Endothelial cell of umbilical vein (primary cell): ENCODE data around the gene DNM2. TPM values are rescaled to one million over a fixed set of nuclear protein-coding genes. Genes with fewer than 3 reads are reported as not detected.

Source experiments
- BruUV-seq: library from RNA; stranded (reverse); fragments of 400-500 nt; replicated peaks from 2 replicates; lab custom pipeline; 2021; lab: Mats Ljungman, UMichigan
- CTCF ChIA-PET: fragments of 300-600, 350-600 bp; sonication (Branson Sonifier 250); formaldehyde crosslinking; loops from one replicate; lab custom pipeline; 2021; ENCODE audit warnings: antibody characterized with exemption, inconsistent platforms; lab: Charles Lee
- POLR2A ChIA-PET: fragments of 300-600, 350-600 bp; sonication (Branson Sonifier 250); formaldehyde crosslinking; loops from one replicate; lab custom pipeline; 2021; ENCODE audit warnings: antibody characterized with exemption, inconsistent platforms; lab: Charles Lee
- DNase-seq: peaks from one replicate; pipeline ENCODE4 v3.0.0-alpha.2; 2011; ENCODE audit warnings: low read depth, low spot score
- FAIRE-seq: peaks from 2 replicates; lab custom pipeline; 2011; peaks lifted over from hg19 to GRCh38; lab: Jason Lieb, UNC
- H2AFZ ChIP-seq: 2 replicates; pipeline ENCODE4 v1.6.0; 2012; ENCODE audit warnings: low read depth, low read length, control low read depth, inconsistent platforms
- H3K27ac ChIP-seq: 2 replicates; pipeline ENCODE4 v1.5.1; 2011; ENCODE audit warnings: low read depth, mild to moderate bottlenecking, control low read depth, low read length, moderate library complexity; ENCODE audit not compliant: insufficient read depth
- H3K27me3 ChIP-seq, 2 experiments: 2 replicates each; pipeline versions ENCODE4 v1.6.0 to v1.6.1; 2011; ENCODE audit warnings: low read length in 2 of 2, mixed read lengths in 1 of 2; ENCODE audit not compliant: control insufficient read depth in 2 of 2, insufficient read depth in 2 of 2
- H3K36me3 ChIP-seq, 2 experiments: 2 replicates in 1 of 2; 3 replicates in 1 of 2; pipeline ENCODE4 v1.5.1; 2011; ENCODE audit warnings: low read length in 2 of 2, mild to moderate bottlenecking in 1 of 2, moderate library complexity in 1 of 2; ENCODE audit not compliant: control insufficient read depth in 2 of 2, insufficient read depth in 2 of 2; ENCODE audit errors: extremely low read depth in 1 of 2
- H3K4me1 ChIP-seq: 3 replicates; pipeline ENCODE4 v1.5.1; 2011; ENCODE audit warnings: mild to moderate bottlenecking, low read length; ENCODE audit not compliant: control insufficient read depth, insufficient read depth; ENCODE audit errors: extremely low read depth
- H3K4me2 ChIP-seq: 2 replicates; pipeline ENCODE4 v1.6.1; 2011; ENCODE audit warnings: low read length, control low read depth, mixed read lengths; ENCODE audit not compliant: insufficient read depth
- H3K4me3 ChIP-seq, 3 experiments: fragments of 200-600 bp in 1 of 3; sonication (generic), shearing (Covaris generic) in 1 of 3; replicated peaks in 1 of 3; 2 replicates each; pipeline ENCODE4 v1.5.1; 2011 to 2016; ENCODE audit warnings: control low read depth in 3 of 3, low read length in 3 of 3, mild to moderate bottlenecking in 2 of 3, inconsistent platforms in 1 of 3, low read depth in 1 of 3, moderate library complexity in 1 of 3; ENCODE audit not compliant: insufficient read depth in 1 of 3
- H3K79me2 ChIP-seq: 2 replicates; pipeline ENCODE4 v1.6.0; 2012; ENCODE audit warnings: low read length, inconsistent platforms; ENCODE audit not compliant: control insufficient read depth, insufficient read depth
- H3K9ac ChIP-seq: replicated peaks from 2 replicates; pipeline ENCODE3; 2011; ENCODE audit warnings: low read length, control low read depth; ENCODE audit not compliant: insufficient read depth; ENCODE audit errors: extremely low read depth
- H3K9me1 ChIP-seq: replicated peaks from 3 replicates; pipeline ENCODE4 v1.6.0; 2011; ENCODE audit warnings: mild to moderate bottlenecking, low read length; ENCODE audit not compliant: control insufficient read depth, insufficient read depth; ENCODE audit errors: extremely low read depth
- H3K9me3 ChIP-seq: replicated peaks from 2 replicates; pipeline ENCODE4 v1.5.1; 2012; ENCODE audit warnings: low read length, inconsistent platforms; ENCODE audit not compliant: control insufficient read depth, insufficient read depth
- H4K20me1 ChIP-seq: replicated peaks from 2 replicates; pipeline ENCODE3; 2011; ENCODE audit warnings: mild to moderate bottlenecking, low read length; ENCODE audit not compliant: control insufficient read depth, insufficient read depth; ENCODE audit errors: extremely low read depth
- EZH2 ChIP-seq: IDR thresholded peaks from 2 replicates; pipeline ENCODE4 v1.6.1; 2012; ENCODE audit warnings: borderline replicate concordance, low read depth, mild to moderate bottlenecking, moderate library complexity, low read length, inconsistent platforms; ENCODE audit not compliant: severe bottlenecking
- FOS ChIP-seq: IDR thresholded peaks from 2 replicates; pipeline ENCODE4 v1.6.1; 2011; ENCODE audit warnings: mild to moderate bottlenecking, low read length, moderate library complexity, borderline replicate concordance; ENCODE audit not compliant: insufficient read depth
- GATA2 ChIP-seq: IDR thresholded peaks from 2 replicates; pipeline ENCODE4 v1.7.0; 2011; ENCODE audit warnings: low read depth, mild to moderate bottlenecking, moderate library complexity, mixed read lengths, low read length; ENCODE audit not compliant: insufficient read length, insufficient read depth
- JUN ChIP-seq: IDR thresholded peaks from 2 replicates; pipeline ENCODE4 v1.6.1; 2011; ENCODE audit warnings: borderline replicate concordance, low read depth; ENCODE audit not compliant: insufficient read length, insufficient read depth
- MYC ChIP-seq: IDR thresholded peaks from one replicate; pipeline ENCODE4 v1.6.1; 2011; ENCODE audit warnings: mild to moderate bottlenecking, low read depth, low read length
- POLR2A ChIP-seq: IDR thresholded peaks from 2 replicates; pipeline ENCODE4 v1.6.1; 2012; ENCODE audit warnings: low read depth, mild to moderate bottlenecking, control low read depth, low read length
- POLR2AphosphoS5 ChIP-seq: IDR thresholded peaks from 2 replicates; pipeline ENCODE4 v1.6.1; 2012; ENCODE audit warnings: low read depth, mild to moderate bottlenecking, control low read depth, low read length, moderate library complexity; ENCODE audit not compliant: insufficient read depth
- dilution Hi-C: fragments of 300-500 bp; cut with MboI; formaldehyde crosslinking; loops from one replicate; pipeline ENCODE4 v1.15.0; 2019; ENCODE audit warnings: low sequenced_read_pairs; ENCODE audit not compliant: extremely low pct_ligation_motif_present
- intact Hi-C: fragments of 100-400 bp; cut with micrococcal nuclease; formaldehyde crosslinking; loops from one replicate; pipeline ENCODE4 v1.10.0; 2022
- polyA plus RNA-seq, 4 experiments: library from polyadenylated mRNA; depleted of rRNA in 3 of 4; stranded (reverse) in 3 of 4; unstranded in 1 of 4; fragments of >200 nt; gene quantifications; 2 replicates each; pipeline versions ENCODE4 v1.2.1 to v1.2.3, GENCODE V29; 2011 to 2012; ENCODE audit warnings: missing spikeins in 1 of 4
- total RNA-seq: library from RNA; stranded (reverse); gene quantifications from 2 replicates; pipeline ENCODE4 v1.2.3, GENCODE V29; 2021
- TF ChIP-seq, protein P1 (sequence below): IDR thresholded peaks from 2 replicates; pipeline ENCODE4 v1.6.1; 2011; ENCODE audit not compliant: insufficient read depth, insufficient read length
- TF ChIP-seq, protein P2 (sequence below), 2 donors: IDR thresholded peaks; 1 replicate in 1 of 2; 2 replicates in 1 of 2; pipeline ENCODE4 v1.5.1; 2011; ENCODE audit warnings: low read length in 2 of 2, mild to moderate bottlenecking in 2 of 2, moderate library complexity in 2 of 2, control low read depth in 1 of 2, inconsistent platforms in 1 of 2, low read depth in 1 of 2; ENCODE audit not compliant: insufficient read depth in 1 of 2; ENCODE audit errors: extremely low read depth in 1 of 2

DNM2 gene
- total and polyA plus RNA-seq, 2 donors (not counting 3 experiments of a cell fraction or from before 2014, with no cell fraction given), result 81.8 to 175 TPM

DNA sequence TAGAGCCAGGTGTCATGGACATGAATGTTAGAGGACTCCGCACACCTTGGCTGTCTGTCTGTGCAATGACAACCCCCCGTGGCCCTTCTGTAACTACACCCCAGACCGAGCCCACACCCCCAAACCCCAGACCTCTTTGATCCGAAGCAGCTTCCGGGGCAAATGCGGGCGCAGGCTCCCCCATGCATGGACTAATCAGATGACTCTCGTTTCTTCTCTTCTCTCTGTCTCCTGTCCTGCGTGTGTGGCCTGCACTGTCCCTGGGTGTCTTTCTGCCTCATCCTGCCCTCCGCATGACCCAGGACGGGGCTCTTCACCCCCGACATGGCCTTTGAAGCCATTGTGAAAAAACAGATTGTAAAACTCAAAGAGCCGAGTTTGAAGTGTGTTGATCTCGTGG lies 79.2 kb downstream of the DNM2 start:
- FAIRE-seq, result no peak
- TF ChIP-seq POLR2A, result no peak
- no peak for TF ChIP-seq FOS
- TF ChIP-seq, protein P1, sequence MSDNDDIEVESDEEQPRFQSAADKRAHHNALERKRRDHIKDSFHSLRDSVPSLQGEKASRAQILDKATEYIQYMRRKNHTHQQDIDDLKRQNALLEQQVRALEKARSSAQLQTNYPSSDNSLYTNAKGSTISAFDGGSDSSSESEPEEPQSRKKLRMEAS, result no peak
- no peak for TF ChIP-seq MYC
- no peak for TF ChIP-seq GATA2
- TF ChIP-seq JUN, result no peak
- TF ChIP-seq, protein P2, sequence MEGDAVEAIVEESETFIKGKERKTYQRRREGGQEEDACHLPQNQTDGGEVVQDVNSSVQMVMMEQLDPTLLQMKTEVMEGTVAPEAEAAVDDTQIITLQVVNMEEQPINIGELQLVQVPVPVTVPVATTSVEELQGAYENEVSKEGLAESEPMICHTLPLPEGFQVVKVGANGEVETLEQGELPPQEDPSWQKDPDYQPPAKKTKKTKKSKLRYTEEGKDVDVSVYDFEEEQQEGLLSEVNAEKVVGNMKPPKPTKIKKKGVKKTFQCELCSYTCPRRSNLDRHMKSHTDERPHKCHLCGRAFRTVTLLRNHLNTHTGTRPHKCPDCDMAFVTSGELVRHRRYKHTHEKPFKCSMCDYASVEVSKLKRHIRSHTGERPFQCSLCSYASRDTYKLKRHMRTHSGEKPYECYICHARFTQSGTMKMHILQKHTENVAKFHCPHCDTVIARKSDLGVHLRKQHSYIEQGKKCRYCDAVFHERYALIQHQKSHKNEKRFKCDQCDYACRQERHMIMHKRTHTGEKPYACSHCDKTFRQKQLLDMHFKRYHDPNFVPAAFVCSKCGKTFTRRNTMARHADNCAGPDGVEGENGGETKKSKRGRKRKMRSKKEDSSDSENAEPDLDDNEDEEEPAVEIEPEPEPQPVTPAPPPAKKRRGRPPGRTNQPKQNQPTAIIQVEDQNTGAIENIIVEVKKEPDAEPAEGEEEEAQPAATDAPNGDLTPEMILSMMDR (IDR thresholded peaks at IDR 0.05; ENCODE audit: extremely low read depth in 1 of 2, insufficient read depth in 1 of 2, low read depth in 1 of 2, low read length in 2 of 2), result no peak
- no peak for TF ChIP-seq POLR2AphosphoS5
- no peak for TF ChIP-seq EZH2
- H3K36me3 ChIP-seq, result peaks cover 7 to 44% of the 10 kb centered on the region in 2 experiments

More for the DNA sequence above, 79.2 kb downstream of the DNM2 start:
- dilution Hi-C loops (no loop called here), intact Hi-C loops (no loop called here)
- Histone ChIP-seq H3K79me2 (no peaks in the 10 kb centered on the region), H3K27me3 (no peaks in the 10 kb centered on the region), H3K9me3 (no peaks in the 10 kb centered on the region), H3K9me1 (no peaks in the 10 kb centered on the region), H4K20me1 (no peaks in the 10 kb centered on the region), H3K4me2 (no peak overlapping the region), H3K4me3 (no peak overlapping the region), H3K27ac (no peak overlapping the region), H2AFZ (no peak overlapping the region), H3K4me1 (no peaks in the 10 kb centered on the region), H3K9ac (no peak overlapping the region)
- POLR2A ChIA-PET, result no interaction called here
- CTCF ChIA-PET, result interaction anchor here (1.1 kb wide), 1 partner anchor 81 kb away, joined by 4 read pairs; no protein-coding TSS in a partner anchor
- no peak for DNase-seq
- no TSS peak for BruUV-seq
